NCI-H748 treated with DMSO at 0.1 percent for 48 hours (cell line): Measurements from ENCODE around the gene MKRN2OS.

Experiments used
- DNase-seq: peaks from one replicate; lab custom pipeline; 2025; lab: John Stamatoyannopoulos, UW

Gene MKRN2OS

DNA sequence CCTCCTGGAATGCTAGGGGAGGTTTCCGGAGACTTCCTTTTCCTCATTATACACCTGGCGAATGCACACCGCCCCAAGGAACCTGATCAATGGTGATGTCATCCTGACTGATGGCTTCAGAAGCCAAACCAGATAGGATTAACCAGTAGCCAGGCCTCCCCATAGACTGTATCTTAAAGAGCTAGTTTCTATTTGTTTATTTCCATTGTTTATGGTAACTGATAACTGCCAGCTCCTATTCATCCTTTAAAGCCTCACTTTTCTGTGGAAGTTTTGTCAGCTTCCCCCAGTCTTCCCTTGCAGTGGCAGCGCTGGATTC, at the start of gene MKRN2OS:
MKRN2OS (minus strand) TSS at position 27 of the 319 bp plus-strand sequence. CDS start 35 bp downstream, outside the sequence.
- no peak for DNase-seq

- DNase-seq = no peak
Observed at GRCh38 chr3:12593473-12593872, 48.2 kb upstream of the MKRN2OS start.

DNA sequence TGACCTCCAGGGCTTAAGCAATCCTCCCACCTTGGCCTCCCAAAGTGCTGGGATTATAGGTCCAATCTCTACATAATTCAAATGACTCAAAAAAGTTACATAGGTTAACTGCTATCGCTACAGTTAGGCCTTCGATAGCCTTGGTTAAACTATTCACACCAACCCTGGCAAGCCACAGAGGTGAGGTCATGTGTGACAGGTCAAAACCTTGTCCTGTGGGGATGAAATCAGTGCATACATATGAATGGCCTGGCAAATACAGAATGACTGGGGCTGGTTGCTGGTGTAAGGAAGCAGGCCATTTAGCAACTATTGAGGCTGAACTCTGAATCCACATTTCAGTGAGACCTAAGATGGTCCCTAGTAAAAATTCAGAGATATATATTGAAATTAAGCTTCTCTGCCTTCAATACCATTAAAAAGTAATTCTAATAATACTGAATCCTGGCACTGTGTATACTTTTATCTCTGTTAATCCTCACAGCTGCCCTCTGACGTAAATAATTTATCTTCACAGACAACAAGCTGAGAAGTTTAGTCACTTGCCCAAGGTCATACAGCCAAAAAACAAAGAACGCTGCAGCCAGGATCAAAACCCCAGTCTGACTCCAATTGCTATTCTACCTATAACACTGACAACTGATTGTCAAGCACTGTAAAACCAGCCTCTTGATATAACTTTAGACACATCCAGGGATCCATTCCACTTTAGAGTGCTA, 46.9 kb upstream of the MKRN2OS start:
- no peak for DNase-seq

- no peak for DNase-seq
Observed at GRCh38 chr3:12591456-12591855, 46.2 kb upstream of the MKRN2OS start.

DNA sequence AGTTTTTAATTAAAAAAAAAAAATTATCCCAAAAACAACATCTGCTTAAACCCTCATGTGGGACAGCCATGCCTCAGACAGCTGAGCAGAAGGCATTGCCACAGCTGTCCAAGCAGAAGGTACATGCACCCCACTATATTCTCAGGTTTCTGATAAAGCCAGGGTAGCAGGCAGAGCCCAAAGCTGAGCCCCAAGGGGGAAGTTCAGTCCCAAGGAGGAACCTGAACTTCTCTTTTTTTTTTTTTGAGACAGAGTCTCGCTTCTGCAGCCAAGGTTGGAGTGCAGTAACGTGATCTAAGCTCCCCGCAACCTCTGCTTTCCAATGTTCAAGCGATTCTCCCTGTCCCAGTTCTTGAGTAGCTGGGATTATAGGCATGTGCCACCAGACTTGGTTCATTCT, 44.8 kb upstream of the MKRN2OS start:
- no peak for DNase-seq

DNA sequence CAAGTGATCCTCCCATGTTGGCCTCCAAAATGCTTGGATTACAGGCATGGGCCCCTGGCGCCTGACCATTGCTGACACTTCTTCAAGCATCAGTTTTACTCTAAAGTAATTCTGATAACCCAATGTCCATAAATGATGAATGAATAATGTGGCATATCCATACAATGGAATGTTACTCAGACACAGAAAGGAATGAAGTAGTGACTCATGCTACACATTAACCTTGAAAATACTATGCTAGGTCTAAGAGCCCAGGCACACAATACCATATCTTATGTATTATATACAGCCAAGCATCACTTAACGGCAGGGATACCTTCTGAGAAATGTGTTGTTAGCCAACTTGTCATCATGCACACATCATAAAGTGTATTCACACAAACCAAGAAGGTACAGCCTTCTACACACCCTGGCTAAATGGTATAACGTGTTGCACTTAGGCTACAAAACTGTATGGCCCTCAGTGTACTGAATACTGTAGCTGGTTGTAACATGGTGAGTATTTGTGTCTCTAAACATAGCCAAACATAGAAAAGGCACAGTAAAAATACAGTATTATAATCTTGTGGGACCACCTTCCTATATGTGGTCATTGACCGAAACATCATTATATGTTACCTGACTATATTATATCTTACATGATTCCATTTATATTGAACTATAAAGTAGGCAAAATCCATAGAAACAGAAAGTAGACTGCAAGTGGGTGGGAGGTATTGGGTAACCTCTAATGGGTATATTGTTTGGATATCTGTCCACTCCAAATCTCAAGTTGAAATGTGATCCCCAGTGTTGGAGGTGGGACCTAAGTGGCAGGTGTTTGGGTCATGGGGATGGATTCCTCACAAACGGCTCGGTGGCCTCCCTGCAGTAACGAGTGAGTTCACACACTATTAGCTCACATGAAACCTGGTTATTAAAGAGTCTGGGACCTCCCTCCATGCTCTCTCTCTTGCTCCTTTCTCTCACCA, 43.0 kb upstream of the MKRN2OS start:
- DNase-seq = peak; percentile 38

GRCh38 chr3:12586403-12586802, 41.1 kb upstream of the MKRN2OS start:
- no peak for DNase-seq

DNA sequence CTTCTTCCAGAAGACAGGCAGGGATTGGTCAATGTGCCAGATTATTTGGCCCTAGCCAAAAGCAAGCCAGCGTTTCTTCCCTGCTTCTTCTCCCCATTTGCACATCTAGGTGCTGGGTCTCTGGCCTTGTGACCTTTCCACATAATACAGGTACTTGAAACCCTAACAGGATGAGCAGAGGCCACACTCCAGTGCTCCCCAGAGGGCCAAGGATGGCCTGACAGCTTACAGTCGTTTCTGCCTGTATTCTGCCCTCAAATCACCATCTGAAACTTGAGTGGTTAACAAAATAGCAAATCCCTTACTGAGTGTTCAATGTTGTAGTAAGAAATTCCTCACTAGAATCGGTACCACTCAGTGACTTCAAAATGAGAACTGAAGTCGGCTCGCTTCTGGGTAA, 40.7 kb upstream of the MKRN2OS start:
- DNase-seq = no peak

GRCh38 chr3:12585181-12585580, 39.9 kb upstream of the MKRN2OS start:
- DNase-seq = no peak

DNA sequence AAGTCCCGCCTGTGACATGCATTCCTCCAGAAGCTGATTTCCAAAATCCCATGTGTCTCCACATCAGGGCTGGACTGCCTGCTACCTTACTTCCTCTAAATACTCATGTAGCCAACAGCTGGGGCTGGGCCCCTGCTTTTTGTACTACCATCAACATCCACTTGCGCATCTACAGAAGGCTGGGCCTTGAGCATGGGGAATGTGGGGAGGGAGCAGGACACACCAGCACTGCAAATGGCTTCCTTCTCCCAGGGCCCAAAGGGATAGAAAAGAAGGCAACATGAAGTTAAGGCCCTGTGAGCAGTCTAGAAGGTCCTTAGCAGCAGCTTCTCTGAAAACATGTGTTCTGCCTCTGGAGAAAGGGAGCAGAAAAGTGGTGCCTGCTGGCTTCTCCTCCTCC, 38.8 kb upstream of the MKRN2OS start:
- no peak for DNase-seq

DNA sequence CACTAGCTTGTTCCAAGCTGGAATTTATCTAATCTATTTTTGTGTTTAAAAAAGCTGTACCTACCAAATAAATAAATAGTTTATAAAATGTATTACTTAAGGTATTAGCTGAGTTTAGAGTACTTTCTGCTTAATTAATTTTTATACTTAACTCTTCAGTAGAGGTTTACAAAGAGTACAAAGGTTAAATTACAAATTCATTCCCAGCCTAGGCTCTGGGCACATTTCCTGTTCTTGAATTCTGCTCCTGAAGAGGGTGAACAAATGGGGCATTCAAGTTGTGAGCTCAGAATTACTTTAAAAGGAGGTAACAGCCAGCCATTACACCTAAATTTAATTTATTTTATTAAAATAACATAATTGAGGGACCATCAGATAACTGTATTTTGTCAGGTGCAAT, 38.0 kb upstream of the MKRN2OS start:
- no peak for DNase-seq

DNA sequence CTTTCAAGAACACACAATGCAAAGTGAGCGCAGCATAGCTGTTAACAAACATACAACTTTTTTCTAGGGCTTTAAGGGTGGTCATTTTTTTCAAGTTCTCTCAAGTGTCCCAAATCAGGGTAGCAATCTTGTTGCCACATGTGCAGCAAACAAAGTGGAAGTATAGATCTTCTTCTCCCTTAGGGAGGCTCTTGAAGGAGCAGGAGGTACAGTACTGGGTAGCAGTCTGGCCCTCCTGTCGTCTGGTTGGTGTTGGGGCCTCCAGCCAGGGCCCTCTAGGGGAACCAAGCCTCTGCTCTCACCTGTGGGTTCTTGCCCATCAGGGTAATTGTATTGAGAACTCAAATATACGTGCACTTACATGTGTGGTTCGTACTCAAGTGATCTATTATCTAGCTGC, 37.4 kb upstream of the MKRN2OS start:
- DNase-seq = no peak

DNA sequence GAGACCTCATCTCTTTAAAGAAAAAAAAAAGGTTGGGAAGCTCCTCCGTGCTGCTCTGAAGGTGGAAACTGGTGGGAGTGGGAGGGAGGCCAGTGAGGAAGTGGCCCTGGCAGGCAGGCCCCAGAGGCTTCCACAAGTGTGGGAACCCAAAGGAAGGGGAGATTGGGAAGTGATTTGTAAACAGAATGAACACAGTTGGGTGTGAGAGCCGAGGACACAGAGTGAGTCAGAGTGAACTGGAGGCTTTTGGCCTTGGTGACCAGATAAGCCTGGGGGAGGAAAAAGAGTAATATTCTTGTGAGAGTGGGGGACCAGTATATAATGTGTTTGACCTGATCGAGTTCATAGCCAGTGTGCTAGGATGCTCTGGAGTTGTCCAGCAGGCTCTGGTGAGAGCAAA, 34.6 kb upstream of the MKRN2OS start:
- DNase-seq = no peak

DNA sequence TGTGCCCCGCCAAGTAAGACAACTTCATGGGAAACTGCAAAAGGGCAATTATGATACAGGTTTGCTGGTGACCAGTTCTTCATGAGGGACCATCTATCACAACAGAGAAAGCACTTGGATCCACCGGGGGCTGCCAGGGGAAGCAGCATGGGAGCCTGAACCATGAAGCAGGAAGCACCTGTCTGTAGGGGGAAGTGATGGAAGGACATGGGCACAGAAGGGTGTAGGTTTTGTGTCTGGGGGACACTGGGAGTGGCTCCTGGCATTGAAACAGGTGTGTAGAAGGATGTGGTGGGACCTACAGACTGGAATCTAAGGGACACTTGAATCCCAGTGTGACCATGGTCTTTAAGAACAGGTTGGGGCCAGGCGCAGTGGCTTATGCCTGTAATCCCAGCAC, 34.2 kb upstream of the MKRN2OS start:
- DNase-seq = no peak

- DNase-seq = no peak
Observed at GRCh38 chr3:12578742-12579141, 33.4 kb upstream of the MKRN2OS start.

GRCh38 chr3:12577379-12577778, 32.1 kb upstream of the MKRN2OS start:
- no peak for DNase-seq

DNA sequence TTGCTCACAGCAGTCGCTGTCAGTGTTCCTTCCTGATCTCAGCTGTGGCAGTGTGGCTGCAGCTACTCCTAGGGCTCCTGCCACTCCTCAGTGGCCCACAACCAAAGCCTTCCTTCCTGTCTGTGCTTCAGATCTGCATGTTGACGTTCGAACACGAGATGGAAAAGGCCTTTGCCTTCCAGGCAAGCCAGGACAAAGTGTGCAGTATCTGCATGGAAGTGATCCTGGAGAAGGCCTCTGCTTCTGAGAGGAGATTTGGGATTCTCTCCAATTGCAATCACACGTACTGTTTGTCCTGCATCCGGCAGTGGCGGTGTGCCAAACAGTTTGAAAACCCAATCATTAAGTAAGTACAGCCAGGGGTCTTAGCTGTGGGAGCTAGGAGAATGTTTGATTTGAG, 29.4 kb upstream of the MKRN2OS start:
- DNase-seq = no peak

- DNase-seq = no peak
Observed at GRCh38 chr3:12574131-12574530, 28.8 kb upstream of the MKRN2OS start.

GRCh38 chr3:12571986-12572385, 26.7 kb upstream of the MKRN2OS start:
- no peak for DNase-seq

DNA sequence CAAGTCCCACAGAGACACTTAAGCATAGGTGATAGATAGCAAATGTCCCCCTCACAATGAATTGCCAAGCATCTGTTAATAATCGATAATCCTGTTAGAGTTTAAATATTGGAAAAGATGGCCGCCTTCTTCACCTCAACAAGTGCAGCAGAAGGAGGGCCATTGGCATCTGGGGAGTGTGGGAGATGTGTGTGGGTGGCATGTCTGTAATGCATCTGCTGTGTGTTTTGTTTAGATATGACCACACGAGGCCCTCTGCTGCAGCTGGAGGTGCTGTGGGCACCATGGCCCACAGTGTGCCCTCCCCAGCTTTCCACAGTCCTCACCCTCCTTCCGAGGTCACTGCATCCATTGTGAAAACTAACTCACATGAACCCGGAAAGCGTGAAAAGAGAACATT, 24.5 kb upstream of the MKRN2OS start:
- no peak for DNase-seq

DNA sequence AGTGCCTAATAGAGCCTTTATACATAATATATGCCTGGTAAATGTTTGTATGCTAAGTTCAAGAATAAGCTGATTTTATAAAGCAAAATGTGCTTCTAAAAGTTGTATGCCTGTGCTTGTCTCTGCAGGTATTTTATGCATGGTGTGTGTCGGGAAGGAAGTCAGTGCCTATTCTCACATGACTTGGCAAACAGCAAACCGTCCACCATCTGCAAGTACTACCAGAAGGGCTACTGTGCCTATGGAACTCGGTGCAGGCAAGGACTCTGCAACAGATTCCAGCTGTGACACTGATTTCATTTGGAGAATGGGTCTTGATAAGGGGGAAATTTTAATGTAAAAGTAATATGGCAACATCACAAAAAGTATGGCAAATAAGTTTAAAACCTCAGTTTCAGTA, 23.4 kb upstream of the MKRN2OS start:
- no peak for DNase-seq

- DNase-seq = no peak
Observed at GRCh38 chr3:12566976-12567375, 21.7 kb upstream of the MKRN2OS start.

GRCh38 chr3:12562451-12562850, 17.2 kb upstream of the MKRN2OS start:
- no peak for DNase-seq
